Fibroblast of the conjunctiva (primary cell): ENCODE results near the gene DPM3.

Experiments
- DNase-seq: peaks from one replicate; pipeline ENCODE4 v3.0.0-alpha.2; 2010; ENCODE audit warnings: low read depth

Gene DPM3

GRCh38 chr1:155093911-155094621 lies 46.3 kb downstream of the DPM3 start:
- peak; percentile 27 for DNase-seq

GRCh38 chr1:155092641-155093040 lies 47.7 kb downstream of the DPM3 start:
- no peak for DNase-seq

GRCh38 chr1:155092131-155092530 lies 48.2 kb downstream of the DPM3 start:
- DNase-seq: no peak

GRCh38 chr1:155091071-155092051 lies 49.0 kb downstream of the DPM3 start:
- DNase-seq: peak; percentile 45
